Naive thymus-derived CD4-positive, alpha-beta T cell (primary cell): ENCODE measurements around the gene POU3F1. TPM values are rescaled to one million over a fixed set of nuclear protein-coding genes. Genes with fewer than 3 reads are reported as not detected.

Experiments
- ATAC-seq: fragments of 150-1000 bp; cut with Tn5 transposase; 2 replicates; pipeline ENCODE4 v1.10.0; 2021; ENCODE audit warnings: mild to moderate bottlenecking, moderate library complexity
- CTCF ChIA-PET: fragments of 350-600 bp; sonication (Branson Sonifier 250); formaldehyde crosslinking; loops from one replicate; lab custom pipeline; 2021; ENCODE audit warnings: antibody characterized with exemption; lab: Charles Lee
- POLR2A ChIA-PET: fragments of 350-600 bp; sonication (Branson Sonifier 250); formaldehyde crosslinking; loops from one replicate; lab custom pipeline; 2021; ENCODE audit warnings: antibody characterized with exemption, inconsistent platforms; lab: Charles Lee
- DNase-seq, 9 donors: peaks; one replicate each; pipeline versions ENCODE4 v3.0.0 to v3.0.0-alpha.2; 2020 to 2022; ENCODE audit warnings: mixed read lengths in 1 of 9
- H3K27ac ChIP-seq: one replicate; pipeline ENCODE4 v1.7.0; 2013; ENCODE audit warnings: mild to moderate bottlenecking, low read depth, low read length, moderate library complexity
- H3K27me3 ChIP-seq, 2 donors: one replicate each; pipeline ENCODE4 v1.7.0; 2013; ENCODE audit warnings: low read length in 2 of 2, mild to moderate bottlenecking in 2 of 2, moderate library complexity in 2 of 2; ENCODE audit not compliant: control insufficient read depth in 2 of 2, insufficient read depth in 2 of 2
- H3K36me3 ChIP-seq, 3 experiments: 1 replicate in 2 of 3; 2 replicates in 1 of 3; pipeline ENCODE4 v1.7.0; 2013; ENCODE audit warnings: low read length in 3 of 3, mild to moderate bottlenecking in 3 of 3, moderate library complexity in 1 of 3; ENCODE audit not compliant: insufficient read depth in 3 of 3, control insufficient read depth in 2 of 3
- H3K4me1 ChIP-seq, 2 donors: one replicate each; pipeline ENCODE4 v1.7.0; 2013; ENCODE audit warnings: low read length in 2 of 2, mild to moderate bottlenecking in 2 of 2, moderate library complexity in 1 of 2; ENCODE audit not compliant: control insufficient read depth in 2 of 2, insufficient read depth in 2 of 2
- H3K4me3 ChIP-seq: 2 replicates; pipeline ENCODE4 v1.7.0; 2013; ENCODE audit warnings: mild to moderate bottlenecking, low read length
- H3K9me3 ChIP-seq, 3 experiments: 1 replicate in 2 of 3; 2 replicates in 1 of 3; pipeline ENCODE4 v1.7.0; 2013; ENCODE audit warnings: low read length in 3 of 3; ENCODE audit not compliant: control insufficient read depth in 2 of 3
- H3K27ac Mint-ChIP-seq, 9 donors: one replicate each; pipeline ENCODE4 v1.8.0; 2020 to 2022; ENCODE audit warnings: mixed read lengths in 9 of 9, mild to moderate bottlenecking in 8 of 9, moderate library complexity in 5 of 9, inconsistent platforms in 2 of 9
- H3K27me3 Mint-ChIP-seq, 5 donors: one replicate each; pipeline ENCODE4 v1.8.0; 2021 to 2022; ENCODE audit warnings: mixed read lengths in 5 of 5, mild to moderate bottlenecking in 1 of 5
- H3K36me3 Mint-ChIP-seq, 5 donors: one replicate each; pipeline ENCODE4 v1.8.0; 2020 to 2022; ENCODE audit warnings: mixed read lengths in 5 of 5, mild to moderate bottlenecking in 3 of 5, inconsistent platforms in 1 of 5
- H3K4me1 Mint-ChIP-seq, 7 donors: one replicate each; pipeline ENCODE4 v1.8.0; 2020 to 2022; ENCODE audit warnings: mixed read lengths in 7 of 7, mild to moderate bottlenecking in 3 of 7, inconsistent platforms in 1 of 7
- H3K4me3 Mint-ChIP-seq, 10 donors: one replicate each; pipeline ENCODE4 v1.8.0; 2020 to 2022; ENCODE audit warnings: mild to moderate bottlenecking in 10 of 10, mixed read lengths in 10 of 10, moderate library complexity in 6 of 10, inconsistent platforms in 2 of 10
- H3K9me3 Mint-ChIP-seq, 11 donors: one replicate each; pipeline ENCODE4 v1.8.0; 2020 to 2022; ENCODE audit warnings: mixed read lengths in 11 of 11, mild to moderate bottlenecking in 4 of 11, inconsistent platforms in 1 of 11, moderate library complexity in 1 of 11
- intact Hi-C, 2 donors: fragments of 100-400 bp; cut with micrococcal nuclease; formaldehyde crosslinking; loops; one replicate each; pipeline ENCODE4 v1.15.1; 2023
- polyA plus RNA-seq, 2 donors: library from polyadenylated mRNA; unstranded; fragments of 300-500 nt; fragmentation: Illumina TruSeq; gene quantifications; one replicate each; pipeline ENCODE4 v1.2.3, GENCODE V29; 2021
- total RNA-seq, 6 experiments: library from RNA in 5 of 6; stranded (reverse) in 5 of 6; gene quantifications; 1 replicate in 5 of 6; 2 replicates in 1 of 6; pipeline ENCODE4 v1.2.3 and lab custom pipeline; 2021 to 2026

Gene POU3F1
- total and polyA plus RNA-seq, 7 experiments from 2014 or later = 0.17 to 0.19 TPM; not detected in 5

DNA sequence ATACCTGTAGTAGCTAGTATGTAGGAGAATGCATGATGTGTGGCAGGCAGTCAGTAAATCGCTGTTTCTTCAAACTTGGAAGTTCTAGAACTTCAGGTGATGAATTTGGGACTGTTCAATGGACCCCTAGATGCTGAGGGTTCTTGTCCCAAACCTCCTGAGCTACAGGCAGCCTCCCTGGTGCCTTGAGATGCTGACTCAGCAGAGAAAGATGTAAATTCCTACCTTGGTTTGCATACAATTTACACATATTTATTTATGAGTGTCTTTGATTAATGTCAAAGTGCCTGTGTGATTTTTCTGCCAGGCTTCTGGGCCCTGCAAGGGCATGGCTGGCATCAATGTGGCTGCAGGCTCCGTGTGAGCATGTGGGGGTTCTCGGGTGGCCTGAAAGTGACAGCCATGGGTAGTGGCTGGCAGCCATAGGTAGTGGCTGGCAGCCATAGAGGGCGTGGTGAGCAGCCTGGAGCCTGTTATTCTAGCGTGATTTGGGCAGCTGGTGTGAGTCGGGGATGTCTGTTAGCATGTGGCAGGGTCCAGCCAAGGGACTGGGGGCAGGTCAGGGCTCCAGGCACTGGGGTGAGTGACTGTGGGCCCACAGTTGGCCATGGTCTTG, 13.2 kb upstream of the POU3F1 start:
- intact Hi-C loops = no loop called here
- no peak overlapping the region for H3K4me3 Mint-ChIP-seq
- no peak for ATAC-seq
- H3K4me1 Mint-ChIP-seq = peaks cover 0 to 1% (median 0%) of the 10 kb centered on the region in 7 donors
- Histone ChIP-seq H3K4me3 (no peak overlapping the region), H3K27me3 (no peaks in the 10 kb centered on the region), H3K9me3 (no peaks in the 10 kb centered on the region), H3K27ac (no peak overlapping the region), H3K4me1 (no peaks in the 10 kb centered on the region), H3K36me3 (no peaks in the 10 kb centered on the region)
- H3K36me3 Mint-ChIP-seq = no peaks in the 10 kb centered on the region
- DNase-seq = no peak
- POLR2A ChIA-PET = no interaction called here
- H3K27ac Mint-ChIP-seq = no peak overlapping the region
- H3K27me3 Mint-ChIP-seq = peaks cover 6 to 14% (median 12%) of the 10 kb centered on the region in 5 donors
- CTCF ChIA-PET = no interaction called here
- no peaks in the 10 kb centered on the region for H3K9me3 Mint-ChIP-seq

DNA sequence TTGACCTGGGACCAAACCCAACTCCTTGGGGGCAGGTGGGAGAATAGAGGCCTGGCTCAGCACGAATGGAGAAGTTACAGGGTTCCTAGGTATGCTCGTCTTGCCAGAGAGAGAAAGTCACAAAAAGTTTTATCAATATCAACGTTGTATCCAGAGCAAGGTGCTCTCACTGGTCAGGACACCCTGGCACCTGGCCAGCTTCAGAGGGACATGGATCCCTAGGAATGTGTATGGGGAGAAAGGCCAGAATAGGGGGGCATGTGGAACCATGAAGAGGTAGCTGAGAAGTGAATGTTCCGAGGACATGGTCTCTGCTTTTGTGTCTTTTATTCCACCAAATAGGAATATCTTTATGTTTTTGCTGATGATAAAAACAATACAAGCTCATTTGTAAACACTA, 9.4 kb upstream of the POU3F1 start:
- ChIA-PET CTCF (no interaction called here), POLR2A (no interaction called here)
- peaks cover 9 to 29% (median 12%) of the 10 kb centered on the region in 5 donors for H3K27me3 Mint-ChIP-seq
- no peak overlapping the region for H3K27ac Mint-ChIP-seq
- Histone ChIP-seq H3K27me3 (no peaks in the 10 kb centered on the region), H3K4me3 (no peak overlapping the region), H3K36me3 (no peaks in the 10 kb centered on the region), H3K4me1 (peaks cover 0 to 9% of the 10 kb centered on the region in 2 donors), H3K27ac (no peak overlapping the region), H3K9me3 (no peaks in the 10 kb centered on the region)
- intact Hi-C loops = no loop called here
- H3K36me3 Mint-ChIP-seq = no peaks in the 10 kb centered on the region
- DNase-seq (no peak), ATAC-seq (no peak)
- peaks cover 0 to 8% (median 0%) of the 10 kb centered on the region in 7 donors for H3K4me1 Mint-ChIP-seq
- no peaks in the 10 kb centered on the region for H3K9me3 Mint-ChIP-seq
- no peak overlapping the region for H3K4me3 Mint-ChIP-seq

DNA sequence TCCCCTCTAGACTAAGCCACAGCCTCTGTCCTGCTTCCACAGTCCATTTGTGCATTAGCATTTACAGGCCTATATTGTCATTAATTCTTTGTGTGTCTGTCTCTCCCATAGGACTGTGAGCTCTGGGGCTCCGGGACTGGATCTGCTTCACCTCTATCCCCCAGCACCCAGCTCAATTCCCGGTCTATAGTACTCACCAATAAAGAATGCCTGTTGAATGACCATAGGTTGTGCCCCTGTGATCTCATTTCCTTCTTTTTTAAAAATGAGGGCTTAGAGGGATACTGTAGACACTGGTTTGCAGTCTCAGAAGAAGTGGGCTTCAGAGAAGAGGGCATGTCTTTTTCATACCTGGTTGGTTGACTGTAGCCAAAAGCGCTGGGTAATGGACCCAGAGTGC, 8.8 kb upstream of the POU3F1 start:
- H3K9me3 ChIP-seq = no peaks in the 10 kb centered on the region
- ATAC-seq (no peak), DNase-seq (no peak)
- no peak overlapping the region for H3K27ac ChIP-seq
- peaks cover 9 to 30% (median 12%) of the 10 kb centered on the region in 5 donors for H3K27me3 Mint-ChIP-seq
- ChIA-PET CTCF (no interaction called here), POLR2A (no interaction called here)
- no peak overlapping the region for H3K4me3 ChIP-seq
- peaks cover 0 to 9% of the 10 kb centered on the region in 2 donors for H3K4me1 ChIP-seq
- intact Hi-C loops = no loop called here
- H3K4me1 Mint-ChIP-seq = peaks cover 0 to 8% (median 0%) of the 10 kb centered on the region in 7 donors
- H3K36me3 ChIP-seq = no peaks in the 10 kb centered on the region
- H3K36me3 Mint-ChIP-seq = no peaks in the 10 kb centered on the region
- no peaks in the 10 kb centered on the region for H3K27me3 ChIP-seq
- no peak overlapping the region for H3K4me3 Mint-ChIP-seq
- no peaks in the 10 kb centered on the region for H3K9me3 Mint-ChIP-seq
- H3K27ac Mint-ChIP-seq = no peak overlapping the region

DNA sequence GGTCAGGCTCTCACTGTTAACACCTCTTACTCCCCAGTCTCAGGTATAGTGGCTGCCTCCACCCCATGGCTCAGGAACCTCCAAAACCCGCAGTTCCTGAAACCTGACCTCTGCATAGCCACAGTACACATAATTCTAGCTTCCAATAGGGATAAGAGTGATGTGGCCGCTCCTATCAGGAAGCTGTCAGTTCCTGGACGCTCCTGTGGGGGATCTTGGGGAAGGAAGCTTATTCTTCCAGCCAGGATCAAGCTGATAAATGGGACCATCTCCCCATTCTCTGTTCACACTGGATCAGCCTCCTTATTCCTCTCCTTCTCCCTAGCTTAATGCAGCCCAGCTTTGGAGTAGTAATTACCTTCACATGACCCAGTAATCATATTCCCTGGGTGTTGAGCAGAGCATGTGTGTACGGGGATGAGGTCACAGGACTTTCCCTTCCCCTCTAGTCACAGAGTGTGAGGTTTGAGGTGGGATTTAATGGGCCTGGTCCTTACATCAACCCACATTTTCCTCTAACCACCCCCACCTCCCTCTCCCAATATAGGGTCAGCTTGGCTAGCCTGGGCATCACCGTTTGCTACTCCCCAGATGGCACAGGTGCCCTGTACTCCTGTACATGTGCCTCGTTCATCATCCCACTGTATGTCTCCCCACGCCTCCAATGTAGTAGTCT, 7.0 kb upstream of the POU3F1 start:
- H3K27ac Mint-ChIP-seq = no peak overlapping the region
- Histone ChIP-seq H3K4me3 (no peak overlapping the region), H3K36me3 (no peaks in the 10 kb centered on the region), H3K27me3 (no peaks in the 10 kb centered on the region), H3K9me3 (no peaks in the 10 kb centered on the region), H3K27ac (no peak overlapping the region), H3K4me1 (peaks cover 0 to 9% of the 10 kb centered on the region in 2 donors)
- H3K4me3 Mint-ChIP-seq = no peak overlapping the region
- peaks cover 7 to 37% (median 12%) of the 10 kb centered on the region in 5 donors for H3K27me3 Mint-ChIP-seq
- intact Hi-C loops = no loop called here
- no peaks in the 10 kb centered on the region for H3K9me3 Mint-ChIP-seq
- POLR2A ChIA-PET = no interaction called here
- CTCF ChIA-PET = interaction anchor here (1.0 kb wide), 1 partner anchor 19 kb away, joined by 3 read pairs; no protein-coding TSS in a partner anchor
- H3K36me3 Mint-ChIP-seq = no peaks in the 10 kb centered on the region
- ATAC-seq (no peak), DNase-seq (no peak)
- peaks cover 0 to 8% (median 0%) of the 10 kb centered on the region in 7 donors for H3K4me1 Mint-ChIP-seq

DNA sequence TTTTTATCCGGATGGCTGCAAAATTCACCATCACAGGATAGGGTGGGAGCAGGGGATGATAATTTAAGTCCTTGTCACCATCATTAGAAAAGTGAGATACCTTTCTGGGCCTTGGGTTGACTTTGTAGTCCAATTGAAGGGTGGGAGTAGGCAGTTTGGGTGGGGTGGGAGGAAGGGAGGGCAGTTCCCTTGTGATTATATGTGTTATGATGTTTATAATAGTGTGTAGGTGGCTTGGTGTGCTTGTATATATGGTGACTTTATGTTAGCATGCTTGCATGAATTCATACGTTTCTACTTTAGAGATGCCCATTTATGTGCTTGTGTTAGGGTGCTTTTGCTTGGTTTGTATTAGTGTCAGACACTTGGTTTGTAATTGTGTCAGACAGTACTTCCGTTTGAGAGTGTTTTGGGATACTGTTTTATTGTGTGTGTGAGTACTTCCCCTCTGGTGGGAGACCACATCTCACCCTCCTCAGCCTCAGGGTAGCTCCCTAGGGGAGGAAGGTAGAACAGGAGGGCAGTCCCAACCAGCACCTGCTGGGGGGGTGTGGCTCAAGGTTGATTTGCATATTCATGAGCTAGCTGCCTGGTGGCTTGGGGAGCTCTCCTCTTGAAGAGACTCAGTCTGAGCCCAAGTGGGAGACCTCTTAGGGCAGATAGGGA, 6.3 kb upstream of the POU3F1 start:
- ChIA-PET CTCF (interaction anchor here (1.0 kb wide), 1 partner anchor 19 kb away, joined by 3 read pairs; no protein-coding TSS in a partner anchor), POLR2A (no interaction called here)
- Mint-ChIP-seq H3K36me3 (no peaks in the 10 kb centered on the region), H3K27ac (no peak overlapping the region), H3K4me3 (no peak overlapping the region), H3K9me3 (no peaks in the 10 kb centered on the region), H3K4me1 (peaks cover 0 to 8% (median 0%) of the 10 kb centered on the region in 7 donors), H3K27me3 (peaks cover 5 to 40% (median 12%) of the 10 kb centered on the region in 5 donors)
- peak; percentile 60 for ATAC-seq
- Histone ChIP-seq H3K4me3 (no peak overlapping the region), H3K9me3 (no peaks in the 10 kb centered on the region), H3K36me3 (no peaks in the 10 kb centered on the region), H3K4me1 (peaks cover 0 to 9% of the 10 kb centered on the region in 2 donors), H3K27me3 (no peaks in the 10 kb centered on the region), H3K27ac (no peak overlapping the region)
- intact Hi-C loops = no loop called here
- no peak for DNase-seq

DNA sequence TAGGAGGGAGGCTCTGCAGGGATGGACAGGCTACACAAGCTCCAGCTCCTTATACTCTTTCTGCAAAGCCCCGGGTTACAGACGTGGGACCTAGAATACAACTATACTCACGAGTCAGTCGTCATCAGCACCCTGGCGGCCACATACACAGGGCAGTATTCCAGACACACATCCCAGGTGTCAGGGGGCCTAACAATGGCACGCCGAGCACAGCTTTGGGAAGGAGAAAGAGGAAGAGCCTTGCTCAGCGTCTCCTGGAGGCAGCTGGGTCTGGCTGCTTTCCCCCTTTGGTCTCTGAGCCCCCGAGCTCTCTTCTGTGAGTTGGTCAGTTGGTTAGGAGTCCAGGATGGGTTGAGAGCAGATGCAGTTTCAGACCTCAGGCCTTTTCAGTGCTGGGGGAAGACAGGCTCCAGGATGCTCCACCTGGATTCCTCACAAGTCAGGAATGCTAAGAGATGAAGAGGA, 4.5 kb upstream of the POU3F1 start:
- H3K27me3 Mint-ChIP-seq = peaks cover 5 to 44% (median 11%) of the 10 kb centered on the region in 5 donors
- H3K27ac Mint-ChIP-seq = no peak overlapping the region
- peaks cover 0 to 11% (median 3%) of the 10 kb centered on the region in 7 donors for H3K4me1 Mint-ChIP-seq
- H3K4me3 ChIP-seq = no peak overlapping the region
- POLR2A ChIA-PET = no interaction called here
- DNase-seq = no peak
- no peak overlapping the region for H3K4me3 Mint-ChIP-seq
- H3K9me3 Mint-ChIP-seq = no peaks in the 10 kb centered on the region
- peaks cover 0 to 9% of the 10 kb centered on the region in 2 donors for H3K4me1 ChIP-seq
- no peaks in the 10 kb centered on the region for H3K36me3 ChIP-seq
- H3K27me3 ChIP-seq = no peaks in the 10 kb centered on the region
- no peaks in the 10 kb centered on the region for H3K36me3 Mint-ChIP-seq
- no peaks in the 10 kb centered on the region for H3K9me3 ChIP-seq
- CTCF ChIA-PET = no interaction called here
- intact Hi-C loops = no loop called here
- H3K27ac ChIP-seq = no peak overlapping the region
- ATAC-seq = no peak
